Urinary bladder (tissue), 4 donors: ENCODE data around the gene MIS12. TPM values are rescaled to one million over a fixed set of nuclear protein-coding genes. Genes with fewer than 3 reads are reported as not detected.

Experiments used
- DNase-seq: peaks from one replicate; pipeline ENCODE4 v3.0.0-alpha.2; 2015; ENCODE audit errors: extremely low spot score
- H3K27ac ChIP-seq: one replicate; pipeline ENCODE4 v1.5.1; 2013; ENCODE audit warnings: low read depth, mild to moderate bottlenecking, moderate library complexity
- H3K36me3 ChIP-seq: one replicate; pipeline ENCODE4 v1.6.1; 2013; ENCODE audit warnings: mild to moderate bottlenecking, moderate library complexity; ENCODE audit not compliant: insufficient read depth
- H3K4me1 ChIP-seq: one replicate; pipeline ENCODE4 v1.6.1; 2013; ENCODE audit warnings: mild to moderate bottlenecking, moderate library complexity; ENCODE audit not compliant: insufficient read depth
- H3K4me3 ChIP-seq: one replicate; pipeline ENCODE4 v1.5.1; 2013; ENCODE audit warnings: low read depth, low read length
- whole genome bisulfite sequencing: extraction: QIAGEN DNeasy Blood & Tissue Kit; methylation state at CpG from one replicate; pipeline ENCODE4 v1.1.7; 2013; 5-methylcytosine and 5-hydroxymethylcytosine counted together
- polyA plus RNA-seq: library from polyadenylated mRNA; stranded (reverse); fragments of 200-250 nt; gene quantifications from one replicate; pipeline ENCODE4 v1.2.3, GENCODE V29; 2013
- total RNA-seq: library from RNA; depleted of rRNA; stranded (reverse); fragments of >200 nt; gene quantifications from one replicate; pipeline ENCODE4 v1.2.3, GENCODE V29; 2014
- donor health status: healthy with polysubstance abuse.
- donor health status: healthy.

Gene MIS12
- total and polyA plus RNA-seq, 2 donors, result 13.1 to 26.4 TPM

GRCh38 chr17:5509482-5509881 is 23.1 kb downstream of the MIS12 start:
- Histone ChIP-seq H3K4me1 (no peaks in the 10 kb centered on the region), H3K4me3 (no peak overlapping the region), H3K27ac (no peak overlapping the region), H3K36me3 (no peaks in the 10 kb centered on the region)
- WGBS, result 82% methylated on average over 8 of the region's 8 CpGs
- no peak for DNase-seq

DNA sequence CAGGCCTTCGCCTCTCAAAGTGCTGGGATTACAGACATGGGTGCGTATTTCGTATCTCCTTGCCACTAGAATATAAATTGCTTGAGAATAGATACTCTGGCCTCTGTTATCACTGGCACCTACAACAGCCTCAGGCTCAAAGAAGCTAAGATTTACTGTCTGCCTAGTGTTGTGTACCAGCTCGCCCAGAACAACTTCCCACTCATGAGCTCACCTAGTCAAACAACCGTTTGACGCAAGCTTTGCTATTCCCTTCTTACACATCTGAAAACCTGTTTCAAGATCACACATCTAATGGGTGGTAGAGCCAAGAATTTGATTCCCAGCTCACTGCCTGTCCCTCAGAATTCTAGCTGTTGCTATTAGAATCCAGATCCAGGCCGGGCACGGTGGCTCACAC is 24.4 kb downstream of the MIS12 start:
- no peaks in the 10 kb centered on the region for H3K4me1 ChIP-seq
- no peaks in the 10 kb centered on the region for H3K36me3 ChIP-seq
- no peak overlapping the region for H3K27ac ChIP-seq
- 79% methylated on average over 8 of the region's 8 CpGs for WGBS
- no peak for DNase-seq
- no peak overlapping the region for H3K4me3 ChIP-seq

DNA sequence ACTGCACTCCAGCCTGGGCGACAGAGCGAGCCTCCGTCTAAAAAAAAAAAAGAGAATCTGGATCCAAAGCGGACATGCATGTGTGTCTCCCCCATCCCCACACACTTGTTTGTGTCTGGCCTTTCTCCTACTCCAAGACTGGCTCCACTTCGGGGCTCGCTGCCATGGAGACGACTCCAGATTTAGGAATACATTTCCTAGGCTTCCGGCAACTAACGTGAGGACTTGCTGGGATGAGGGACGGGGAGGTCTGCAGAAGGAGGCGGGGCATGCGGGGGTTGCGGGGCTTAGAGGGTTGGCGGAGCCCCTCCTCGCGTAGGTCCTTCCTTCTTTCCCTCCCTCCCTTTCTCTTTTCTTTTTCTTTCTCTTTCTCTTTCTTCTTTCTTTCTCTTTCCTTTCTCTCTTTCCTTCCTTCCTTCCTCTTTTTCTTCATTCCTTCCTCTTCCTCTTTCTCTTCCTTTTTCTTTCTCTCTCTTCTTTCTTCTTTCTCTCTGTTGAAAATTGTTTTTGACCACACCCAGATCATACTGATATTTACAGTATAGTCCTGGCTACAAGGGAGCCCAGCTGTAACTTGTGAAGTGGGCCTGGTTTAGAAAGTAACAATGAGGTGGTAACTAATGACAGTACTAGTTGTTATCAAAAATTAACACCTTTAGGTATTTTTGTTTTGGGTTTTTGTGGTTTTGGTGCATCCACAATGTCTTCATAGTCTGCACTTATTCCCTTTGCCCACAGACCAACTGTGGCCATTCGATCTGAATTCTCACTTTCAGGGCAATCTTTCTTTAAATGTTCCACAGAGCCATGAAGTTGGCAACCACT is 25.2 kb downstream of the MIS12 start:
- 41% methylated on average over 17 of the region's 17 CpGs for WGBS
- DNase-seq, result no peak
- Histone ChIP-seq H3K4me1 (no peaks in the 10 kb centered on the region), H3K36me3 (no peaks in the 10 kb centered on the region), H3K4me3 (no peak overlapping the region), H3K27ac (no peak overlapping the region)

DNA sequence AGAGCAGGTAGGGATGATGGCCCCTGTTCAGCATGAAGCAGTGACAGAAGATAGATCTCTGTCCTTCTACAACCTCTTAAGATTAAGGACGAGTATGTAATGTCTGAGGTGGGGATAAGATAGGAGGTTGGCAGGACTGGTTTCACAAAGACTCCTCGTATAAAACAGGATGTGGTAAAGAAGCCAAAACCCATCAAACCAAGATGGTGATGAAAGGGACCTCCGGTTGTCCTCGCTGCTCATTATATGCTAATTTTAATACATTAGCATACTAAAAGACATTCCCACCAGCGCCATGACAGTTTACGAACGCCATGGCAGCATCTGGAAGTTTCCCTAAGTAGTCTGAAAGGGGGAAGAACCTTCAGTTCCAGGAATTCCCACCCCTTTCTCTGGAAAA is 27.3 kb downstream of the MIS12 start:
- H3K4me3 ChIP-seq, result no peak overlapping the region
- WGBS, result 69% methylated on average over 7 of the region's 7 CpGs
- DNase-seq, result no peak
- no peaks in the 10 kb centered on the region for H3K4me1 ChIP-seq
- no peak overlapping the region for H3K27ac ChIP-seq
- no peaks in the 10 kb centered on the region for H3K36me3 ChIP-seq

GRCh38 chr17:5514976-5515375 is 28.6 kb downstream of the MIS12 start:
- Histone ChIP-seq H3K4me3 (no peak overlapping the region), H3K27ac (no peak overlapping the region), H3K36me3 (no peaks in the 10 kb centered on the region), H3K4me1 (no peaks in the 10 kb centered on the region)
- WGBS, result 93% methylated on average over 10 of the region's 10 CpGs
- DNase-seq, result no peak

DNA sequence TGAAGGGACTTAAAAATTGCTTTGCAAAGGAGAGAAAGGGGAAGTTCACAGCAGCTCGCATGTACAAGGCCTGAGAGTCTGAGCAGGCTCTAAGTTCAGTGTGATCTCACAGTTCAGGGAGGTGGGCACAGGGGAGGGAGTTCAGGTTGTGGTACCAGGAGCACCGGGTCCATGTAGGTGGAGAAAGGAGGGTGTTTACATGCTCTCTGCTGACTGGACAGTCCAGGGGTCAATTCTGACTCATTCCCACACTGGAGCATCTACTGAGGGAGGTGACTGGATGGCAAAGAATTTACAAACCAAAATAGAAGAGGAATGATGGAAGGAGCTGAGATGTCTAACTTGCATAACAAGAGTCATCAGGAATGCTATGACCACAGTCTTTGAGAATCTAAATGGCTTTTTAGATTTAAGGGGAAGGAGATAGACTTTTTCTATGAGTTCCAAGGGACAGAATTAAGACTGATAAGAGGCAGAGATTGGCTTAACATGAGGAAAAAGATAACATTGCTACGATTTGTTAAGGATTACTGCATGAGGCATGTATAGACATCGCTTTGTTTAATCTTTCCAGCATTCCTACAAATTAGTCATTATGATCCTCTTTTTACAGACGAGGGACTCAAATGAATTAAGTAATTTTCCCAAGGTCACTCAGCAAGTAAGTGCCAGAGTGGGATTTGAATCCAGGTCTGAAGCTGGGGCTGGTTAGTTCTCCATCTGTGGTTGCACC is 29.9 kb downstream of the MIS12 start:
- DNase-seq, result no peak
- no peaks in the 10 kb centered on the region for H3K4me1 ChIP-seq
- H3K4me3 ChIP-seq, result no peak overlapping the region
- no peak overlapping the region for H3K27ac ChIP-seq
- 40% methylated on average over 5 of the region's 5 CpGs for WGBS
- no peaks in the 10 kb centered on the region for H3K36me3 ChIP-seq

DNA sequence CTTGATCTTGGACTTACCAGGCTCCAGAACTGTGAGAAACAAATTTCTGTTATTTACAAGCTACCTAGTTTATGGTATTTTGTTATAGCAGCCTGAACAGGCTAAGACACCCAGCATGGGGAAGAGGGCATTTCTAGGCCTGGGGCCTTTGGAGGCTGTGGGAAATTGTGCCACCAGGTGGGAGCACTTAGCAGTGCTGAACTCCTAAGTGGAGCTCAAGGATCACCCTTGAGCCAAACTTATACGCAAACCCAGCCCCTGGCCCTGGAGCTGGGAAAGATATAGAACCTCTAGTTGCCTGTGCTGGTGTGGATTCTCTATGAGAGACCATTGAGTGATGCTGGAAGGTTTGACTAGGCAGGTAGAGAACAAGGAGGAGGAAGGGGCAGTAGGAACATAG is 36.1 kb downstream of the MIS12 start:
- no peak for DNase-seq

GRCh38 chr17:5523249-5523648 is 36.9 kb downstream of the MIS12 start:
- H3K36me3 ChIP-seq, result no peaks in the 10 kb centered on the region
- no peaks in the 10 kb centered on the region for H3K4me1 ChIP-seq
- H3K4me3 ChIP-seq, result no peak overlapping the region
- DNase-seq, result no peak
- WGBS, result 92% methylated on average over 5 of the region's 5 CpGs
- no peak overlapping the region for H3K27ac ChIP-seq

More for the DNA sequence above, 36.1 kb downstream of the MIS12 start:
- no peaks in the 10 kb centered on the region for H3K36me3 ChIP-seq
- no peak overlapping the region for H3K27ac ChIP-seq
- H3K4me1 ChIP-seq, result no peaks in the 10 kb centered on the region
- no peak overlapping the region for H3K4me3 ChIP-seq
- 100% methylated on average over 1 of the region's 1 CpG for WGBS

GRCh38 chr17:5526821-5527598 is 40.6 kb downstream of the MIS12 start:
- H3K4me1 ChIP-seq, result no peaks in the 10 kb centered on the region
- H3K27ac ChIP-seq, result no peak overlapping the region
- no peak overlapping the region for H3K4me3 ChIP-seq
- peak; percentile 39 for DNase-seq
- H3K36me3 ChIP-seq, result peaks cover 4% of the 10 kb centered on the region
- WGBS, result 50% methylated on average over 14 of the region's 14 CpGs

- WGBS, result 92% methylated on average over 9 of the region's 9 CpGs
- DNase-seq, result no peak
- H3K27ac ChIP-seq, result no peak overlapping the region
- no peaks in the 10 kb centered on the region for H3K4me1 ChIP-seq
- no peak overlapping the region for H3K4me3 ChIP-seq
- H3K36me3 ChIP-seq, result peaks cover 6% of the 10 kb centered on the region
Measured at GRCh38 chr17:5527601-5528250, 41.4 kb downstream of the MIS12 start.

DNA sequence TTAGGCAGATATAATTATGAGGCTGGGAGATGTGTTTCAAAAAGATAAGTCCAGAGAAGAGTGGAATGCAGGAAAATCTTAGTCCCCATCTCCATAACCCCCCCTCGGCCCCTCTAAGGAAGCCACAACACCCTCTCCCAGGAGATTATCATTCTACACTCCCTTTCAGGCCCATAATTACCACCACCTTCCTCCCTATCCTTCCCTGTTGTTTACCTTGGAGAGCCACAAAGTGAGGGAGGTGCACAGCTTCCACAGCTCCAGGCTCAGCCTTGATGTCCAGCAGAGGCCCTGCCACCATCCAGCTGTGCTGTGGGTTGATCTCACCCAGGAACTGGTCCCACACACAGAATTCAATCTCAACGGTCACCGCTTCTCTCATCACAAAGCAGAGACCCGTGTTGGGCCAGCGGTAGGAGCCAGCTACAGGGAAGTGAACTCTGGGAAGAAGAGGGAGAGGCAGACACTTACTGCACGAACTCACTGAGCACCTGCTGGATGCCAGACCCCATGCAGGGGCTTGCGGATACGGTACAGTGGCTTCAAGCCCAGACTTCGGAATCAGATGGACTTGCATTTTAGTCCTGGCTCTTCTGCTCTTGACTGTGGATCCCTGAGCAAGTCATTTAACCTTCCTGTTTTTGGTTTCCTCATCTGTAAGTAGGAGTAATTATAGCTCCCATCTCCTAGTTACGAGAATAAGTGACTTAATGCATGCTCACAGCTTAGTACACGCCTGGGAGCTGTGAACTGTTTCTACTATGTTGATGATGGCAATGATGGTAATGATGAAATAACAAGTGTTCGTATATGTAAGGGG is 44.1 kb downstream of the MIS12 start:
- DNase-seq, result no peak
- Histone ChIP-seq H3K36me3 (peaks cover 6% of the 10 kb centered on the region), H3K4me1 (no peaks in the 10 kb centered on the region), H3K27ac (no peak overlapping the region), H3K4me3 (no peak overlapping the region)
- 88% methylated on average over 12 of the region's 12 CpGs for WGBS

- H3K36me3 ChIP-seq, result peaks cover 6% of the 10 kb centered on the region
Measured at GRCh38 chr17:5531085-5531418, 44.7 kb downstream of the MIS12 start.

GRCh38 chr17:5532581-5532980 is 46.2 kb downstream of the MIS12 start:
- WGBS, result 84% methylated on average over 8 of the region's 8 CpGs
- H3K4me1 ChIP-seq, result no peaks in the 10 kb centered on the region

More at GRCh38 chr17:5531085-5531418, 44.7 kb downstream of the MIS12 start:
- H3K4me1 ChIP-seq, result no peaks in the 10 kb centered on the region
- H3K4me3 ChIP-seq, result no peak overlapping the region
- 93% methylated on average over 4 of the region's 4 CpGs for WGBS
- no peak overlapping the region for H3K27ac ChIP-seq
- DNase-seq, result no peak

More at GRCh38 chr17:5532581-5532980, 46.2 kb downstream of the MIS12 start:
- Histone ChIP-seq H3K27ac (no peak overlapping the region), H3K36me3 (peaks cover 6% of the 10 kb centered on the region), H3K4me3 (no peak overlapping the region)
- DNase-seq, result no peak
